Stimulated activated CD4-positive, alpha-beta T cell treated with anti-CD3 and anti-CD28 coated beads, Interleukin-12 subunit alpha, Interleukin-12 subunit beta, amount 100 ng/mL, for 4 hours (primary cell): ENCODE data around the gene ADAR.
A peak's percentile ranks its signal among the peaks of the same experiment; 100 is the strongest.
"Not testable (repeated sequence)": the region's sequence is repeated elsewhere in the genome, so short reads cannot be mapped to it uniquely, and the experiment has no call there.

Source experiments
- DNase-seq: peaks from one replicate; pipeline ENCODE4 v3.0.0-alpha.2; 2020

The ADAR gene, protein sequence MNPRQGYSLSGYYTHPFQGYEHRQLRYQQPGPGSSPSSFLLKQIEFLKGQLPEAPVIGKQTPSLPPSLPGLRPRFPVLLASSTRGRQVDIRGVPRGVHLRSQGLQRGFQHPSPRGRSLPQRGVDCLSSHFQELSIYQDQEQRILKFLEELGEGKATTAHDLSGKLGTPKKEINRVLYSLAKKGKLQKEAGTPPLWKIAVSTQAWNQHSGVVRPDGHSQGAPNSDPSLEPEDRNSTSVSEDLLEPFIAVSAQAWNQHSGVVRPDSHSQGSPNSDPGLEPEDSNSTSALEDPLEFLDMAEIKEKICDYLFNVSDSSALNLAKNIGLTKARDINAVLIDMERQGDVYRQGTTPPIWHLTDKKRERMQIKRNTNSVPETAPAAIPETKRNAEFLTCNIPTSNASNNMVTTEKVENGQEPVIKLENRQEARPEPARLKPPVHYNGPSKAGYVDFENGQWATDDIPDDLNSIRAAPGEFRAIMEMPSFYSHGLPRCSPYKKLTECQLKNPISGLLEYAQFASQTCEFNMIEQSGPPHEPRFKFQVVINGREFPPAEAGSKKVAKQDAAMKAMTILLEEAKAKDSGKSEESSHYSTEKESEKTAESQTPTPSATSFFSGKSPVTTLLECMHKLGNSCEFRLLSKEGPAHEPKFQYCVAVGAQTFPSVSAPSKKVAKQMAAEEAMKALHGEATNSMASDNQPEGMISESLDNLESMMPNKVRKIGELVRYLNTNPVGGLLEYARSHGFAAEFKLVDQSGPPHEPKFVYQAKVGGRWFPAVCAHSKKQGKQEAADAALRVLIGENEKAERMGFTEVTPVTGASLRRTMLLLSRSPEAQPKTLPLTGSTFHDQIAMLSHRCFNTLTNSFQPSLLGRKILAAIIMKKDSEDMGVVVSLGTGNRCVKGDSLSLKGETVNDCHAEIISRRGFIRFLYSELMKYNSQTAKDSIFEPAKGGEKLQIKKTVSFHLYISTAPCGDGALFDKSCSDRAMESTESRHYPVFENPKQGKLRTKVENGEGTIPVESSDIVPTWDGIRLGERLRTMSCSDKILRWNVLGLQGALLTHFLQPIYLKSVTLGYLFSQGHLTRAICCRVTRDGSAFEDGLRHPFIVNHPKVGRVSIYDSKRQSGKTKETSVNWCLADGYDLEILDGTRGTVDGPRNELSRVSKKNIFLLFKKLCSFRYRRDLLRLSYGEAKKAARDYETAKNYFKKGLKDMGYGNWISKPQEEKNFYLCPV

DNA sequence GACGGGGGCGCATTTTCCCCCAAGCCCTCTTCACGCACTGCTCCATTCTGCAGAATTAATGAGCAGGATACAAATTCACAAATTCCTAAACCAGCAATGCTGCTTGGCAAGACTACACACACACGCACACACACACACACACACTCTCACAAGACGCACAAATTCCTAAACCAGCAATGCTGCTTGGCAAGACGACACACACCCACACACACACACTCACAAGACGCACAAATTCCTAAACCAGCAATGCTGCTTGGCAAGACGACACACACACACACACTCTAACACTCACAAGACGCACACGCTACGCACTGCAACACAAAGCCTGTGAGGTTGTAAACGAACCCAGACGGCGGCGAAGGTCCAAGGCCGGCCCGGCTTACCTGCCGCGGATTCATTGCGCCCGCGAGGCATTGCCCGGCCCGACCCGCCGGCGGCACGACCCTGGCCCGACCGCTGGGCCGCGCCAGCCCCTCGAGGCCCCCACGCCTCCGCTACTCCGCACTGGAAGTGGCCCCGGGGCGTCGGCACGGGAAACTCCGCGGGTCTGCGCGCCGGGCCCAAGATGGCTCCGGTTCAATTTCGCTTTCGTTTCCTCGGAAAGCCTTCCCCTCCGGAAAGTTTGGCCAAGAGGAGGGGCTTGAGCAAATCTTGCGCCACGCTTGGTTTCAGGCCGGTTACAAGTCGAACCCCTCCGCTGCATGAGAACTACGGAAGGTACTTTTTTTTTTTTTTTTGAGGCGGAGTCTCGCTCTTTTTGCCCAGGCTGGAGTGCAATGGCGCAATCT, at the start of gene ADAR:
Gene ADAR, minus strand, starts transcription at position 578 of the 788 bp plus-strand sequence. Its CDS starts 180 bp downstream, at position 398.
- peak; percentile 81 for DNase-seq

DNA sequence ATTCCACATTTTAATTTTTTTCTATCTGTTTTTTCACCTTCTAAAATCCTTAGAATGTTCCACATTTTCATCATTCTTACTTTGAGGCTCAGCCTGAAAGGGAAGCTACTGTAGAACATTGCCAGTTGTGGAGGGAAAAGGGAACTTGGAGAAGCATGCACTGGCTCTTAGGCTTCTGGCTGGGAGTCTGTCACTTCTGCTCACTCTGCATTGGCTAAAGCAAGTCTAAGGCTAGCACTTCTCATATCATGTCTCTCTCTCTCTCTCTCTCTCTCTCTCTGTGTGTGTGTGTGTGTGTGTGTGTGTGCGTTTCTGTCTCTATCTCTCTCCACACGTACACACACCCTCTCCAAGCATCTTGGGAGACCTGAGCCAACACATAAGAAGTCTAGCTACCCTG, 49.6 kb upstream of the ADAR start:
- DNase-seq: no peak

DNA sequence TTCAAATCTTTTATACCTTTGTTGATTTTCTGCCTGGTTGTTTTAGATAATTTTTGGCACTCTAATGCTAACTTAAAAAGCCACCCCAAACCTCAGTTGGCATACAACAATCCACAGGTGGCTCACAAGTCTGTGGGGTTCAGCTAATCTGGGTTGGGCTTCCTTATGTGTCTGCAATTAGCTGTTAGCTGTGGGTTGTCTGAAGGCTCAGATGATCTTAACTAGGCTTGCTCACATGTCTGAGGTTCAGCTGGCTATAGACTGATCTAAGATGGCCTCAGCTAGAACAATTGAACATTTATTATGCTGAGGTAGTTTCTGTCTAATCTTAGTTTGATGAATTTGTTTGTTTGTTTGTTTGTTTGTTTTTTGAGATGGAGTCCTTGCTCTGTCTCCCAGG, 44.9 kb upstream of the ADAR start:
- DNase-seq: no peak

DNA sequence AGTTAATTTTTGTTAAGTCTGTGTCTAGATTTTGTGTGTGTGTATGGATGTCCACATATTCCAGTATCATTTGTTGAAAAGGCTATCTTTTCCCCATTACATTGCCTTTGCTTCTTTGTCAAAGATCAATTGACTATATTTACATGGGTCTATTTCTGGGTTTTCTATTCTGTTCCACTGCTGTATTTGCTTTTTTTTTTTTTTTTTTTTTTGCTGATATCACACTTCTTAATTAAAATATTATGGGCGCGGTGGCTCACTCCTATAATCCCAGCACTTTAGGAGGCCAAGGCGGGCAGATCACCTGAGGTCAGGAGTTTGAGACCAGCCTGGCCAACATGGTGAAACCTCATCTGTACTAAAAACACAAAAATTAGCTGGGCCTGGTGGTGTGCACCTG, 36.7 kb upstream of the ADAR start:
- not testable (repeated sequence) for DNase-seq

GRCh38 chr1:154641534-154641933, 33.5 kb upstream of the ADAR start:
- no peak for DNase-seq

- DNase-seq: no peak
Observed at GRCh38 chr1:154639876-154640275, 31.9 kb upstream of the ADAR start.

DNA sequence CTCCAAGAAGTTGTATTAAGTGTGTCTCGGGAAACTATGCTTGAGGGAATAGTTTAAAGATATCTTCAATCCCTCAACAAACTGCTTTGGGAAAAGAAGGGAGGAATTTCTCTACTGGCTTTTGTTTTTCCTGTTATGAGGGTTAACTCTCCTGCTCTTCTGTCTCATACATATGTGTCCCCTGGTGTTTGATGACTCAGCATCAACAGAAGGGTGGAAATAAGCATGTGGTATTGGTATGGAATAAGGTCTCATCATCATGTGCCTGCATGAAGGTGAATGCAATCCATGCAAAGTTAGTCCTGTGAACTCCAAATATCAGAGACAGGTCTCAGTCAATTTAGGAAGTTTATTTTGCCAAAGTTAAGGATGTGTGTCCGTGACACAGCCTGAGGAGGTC, 27.2 kb upstream of the ADAR start:
- no peak for DNase-seq

GRCh38 chr1:154629675-154630073, 21.7 kb upstream of the ADAR start:
- no peak for DNase-seq

- DNase-seq: no peak
Observed at GRCh38 chr1:154629061-154629674, 21.2 kb upstream of the ADAR start.

DNA sequence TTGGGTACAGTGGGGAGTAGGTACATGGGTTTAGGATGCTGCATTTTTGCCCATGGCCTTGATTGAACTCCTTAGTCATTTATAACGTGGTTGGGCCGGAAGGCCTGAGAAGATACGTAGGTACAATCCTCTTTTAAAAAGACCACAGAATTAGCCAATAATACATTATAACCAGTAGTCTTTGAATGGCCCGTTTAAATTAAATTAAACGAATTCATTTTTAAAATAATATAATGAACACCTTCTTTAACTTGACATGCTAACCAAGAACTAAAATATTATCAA, 20.1 kb upstream of the ADAR start:
- DNase-seq: no peak

GRCh38 chr1:154627257-154628120, 19.5 kb upstream of the ADAR start:
- DNase-seq: peak; percentile 94

DNA sequence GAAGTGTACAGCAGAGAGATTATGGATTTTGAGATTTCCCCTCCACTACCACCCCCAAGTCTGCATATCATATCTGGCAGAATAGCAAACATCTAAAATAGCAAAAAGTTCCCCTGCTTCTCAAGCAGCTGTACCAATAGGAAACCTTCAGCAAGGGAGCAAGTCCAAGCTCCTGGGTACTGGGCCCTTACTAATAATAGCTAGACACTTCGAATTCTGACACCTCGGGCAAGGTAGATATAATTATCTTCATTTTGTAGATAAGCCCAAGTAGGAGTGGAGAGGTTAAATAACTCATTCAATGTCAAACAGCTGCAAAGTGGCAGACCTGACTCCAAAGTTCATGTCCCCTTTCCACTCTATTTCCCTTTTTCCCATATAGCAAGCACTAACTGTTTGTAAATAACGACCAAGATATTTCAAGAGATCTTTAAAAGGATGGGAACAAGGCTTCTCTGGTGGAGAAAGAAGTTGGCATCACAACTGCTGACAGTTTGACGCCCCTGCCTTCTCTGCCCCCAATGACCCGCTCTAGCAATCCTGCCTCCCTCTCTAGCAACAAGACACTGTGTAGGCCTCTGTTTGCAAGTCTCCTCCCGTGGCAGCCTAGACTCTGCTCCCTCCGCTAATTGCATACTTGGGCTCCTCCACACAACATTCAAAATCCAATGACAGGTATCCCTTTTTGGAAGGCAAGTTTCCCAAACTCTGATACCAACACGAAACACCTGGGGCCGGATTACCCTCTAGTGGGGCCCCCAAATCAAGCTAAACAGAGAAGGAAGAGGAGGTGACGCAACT, 18.7 kb upstream of the ADAR start:
- DNase-seq: no peak

- DNase-seq: no peak
Observed at GRCh38 chr1:154624746-154625643, 17.0 kb upstream of the ADAR start.

DNA sequence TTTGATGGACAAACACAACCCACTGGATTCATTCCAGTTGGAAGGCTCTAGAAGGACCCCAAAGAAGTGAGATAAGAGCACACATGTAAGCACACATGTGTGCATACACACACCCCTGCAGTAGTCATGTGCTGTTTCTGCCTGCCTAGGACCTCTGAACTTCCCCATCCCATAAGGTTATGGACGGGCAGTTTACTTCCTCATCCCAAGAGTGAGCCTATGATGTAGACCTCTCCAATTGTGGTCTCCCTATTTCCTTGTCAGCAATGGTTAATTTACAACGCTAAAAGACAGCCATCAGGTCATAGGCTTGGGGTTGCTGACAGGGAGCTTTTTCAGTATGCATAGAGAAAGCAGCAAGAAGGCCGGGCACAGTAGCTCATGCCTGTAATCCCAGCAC, 15.4 kb upstream of the ADAR start:
- DNase-seq: no peak

- DNase-seq: no peak
Observed at GRCh38 chr1:154622503-154623039, 14.6 kb upstream of the ADAR start.

- no peak for DNase-seq
Observed at GRCh38 chr1:154621875-154622274, 13.9 kb upstream of the ADAR start.

GRCh38 chr1:154620751-154621150, 12.8 kb upstream of the ADAR start:
- no peak for DNase-seq

- no peak for DNase-seq
Observed at GRCh38 chr1:154619181-154619948, 11.4 kb upstream of the ADAR start.
